ENCODE measurements around the gene SUSD1.

- TF ChIP-seq CTCF (IDR thresholded peaks at IDR 0.05 in 2 of 3, conservative IDR thresholded peaks at IDR 0.05 in 1 of 3; ENCODE audit: insufficient read depth in 2 of 3, low read depth in 1 of 3, low read length in 3 of 3) (no peak), ZNF146 (CRISPR knock-in tag; IDR thresholded peaks at IDR 0.05; ENCODE audit: unreplicated experiment) (no peak), HDAC2 (IDR thresholded peaks at IDR 0.05) (no peak), SMARCB1 (IDR thresholded peaks at IDR 0.05; ENCODE audit: insufficient read length, low read depth) (no peak)
Measured at GRCh38 chr9:112041536-112042243, 133.4 kb downstream of the SUSD1 start.

All from K562 (cell line).